ENCODE results near the gene PPP6R1.

PPP6R1 gene

DNA sequence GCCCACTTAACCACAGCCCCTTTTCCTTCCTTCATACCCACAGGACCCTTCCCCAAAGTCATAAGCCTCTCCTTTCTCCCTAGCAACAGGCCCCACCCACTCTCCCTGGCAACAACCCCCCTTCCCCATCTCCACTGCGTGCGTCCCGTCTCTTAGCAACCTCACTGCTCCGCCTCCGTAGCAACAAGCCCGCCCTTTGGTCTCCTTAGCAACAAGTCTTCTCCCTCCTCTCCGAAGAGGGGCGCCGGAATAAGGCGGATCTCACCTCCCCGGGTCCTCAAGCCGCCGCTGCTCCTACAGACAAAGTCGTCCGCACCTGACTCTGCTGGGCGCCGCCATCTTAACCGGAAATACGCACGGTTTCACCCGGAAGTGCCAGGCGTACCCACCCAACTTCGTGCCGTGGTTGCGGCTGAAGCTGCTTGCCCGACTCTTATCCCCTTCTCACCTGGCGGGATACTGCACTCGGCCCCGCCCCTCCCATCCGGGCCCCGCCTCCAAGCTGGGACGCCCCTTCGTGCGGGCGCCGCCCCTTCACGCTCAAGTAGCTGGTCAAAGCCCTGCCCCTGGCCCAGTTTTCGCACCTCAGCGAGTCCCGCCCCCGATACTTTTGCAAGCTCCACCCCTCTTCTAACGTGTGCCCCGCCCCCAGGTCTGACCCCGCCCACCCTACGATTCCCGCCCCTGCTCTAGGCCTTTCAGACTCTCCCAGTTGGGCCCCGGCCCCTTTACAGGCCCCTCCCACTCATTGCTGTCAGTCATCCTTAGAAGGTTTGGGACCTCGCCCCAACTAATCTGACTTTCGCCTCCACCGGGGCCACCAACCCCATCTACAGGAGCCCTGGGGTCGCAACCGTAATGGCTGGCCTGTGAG, 21.2 kb upstream of the PPP6R1 start, which contains the start of gene HSPBP1:
HSPBP1 (minus strand) TSS at position 341 of the 874 bp plus-strand sequence. CDS start 502 bp downstream, outside the sequence.
- in situ Hi-C loops (cut with HindIII; ENCODE audit: low sequenced_read_pairs) = no loop called here

DNA sequence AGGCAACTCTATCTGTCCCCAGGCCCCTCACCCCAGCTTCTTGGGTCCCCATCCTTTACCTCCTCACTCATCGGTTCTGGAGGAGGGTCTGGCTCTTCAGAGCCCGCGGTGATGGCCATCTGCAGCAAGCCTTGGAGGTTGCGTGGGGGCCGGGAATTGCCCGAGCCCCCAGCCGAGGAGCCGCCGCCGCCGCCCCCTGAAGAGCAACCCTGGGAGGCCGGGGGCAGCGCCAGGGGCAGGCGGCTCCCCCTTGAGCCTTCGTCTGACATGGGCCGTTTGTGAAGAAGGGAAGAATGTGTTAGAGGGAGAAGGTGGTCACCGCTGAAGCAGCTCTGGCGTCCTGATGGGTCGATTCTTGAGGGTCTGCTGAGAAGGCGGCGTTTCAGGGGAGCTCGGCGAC, 20.5 kb upstream of the PPP6R1 start:
- in situ Hi-C loops (cut with HindIII; ENCODE audit: low sequenced_read_pairs) = no loop called here

DNA sequence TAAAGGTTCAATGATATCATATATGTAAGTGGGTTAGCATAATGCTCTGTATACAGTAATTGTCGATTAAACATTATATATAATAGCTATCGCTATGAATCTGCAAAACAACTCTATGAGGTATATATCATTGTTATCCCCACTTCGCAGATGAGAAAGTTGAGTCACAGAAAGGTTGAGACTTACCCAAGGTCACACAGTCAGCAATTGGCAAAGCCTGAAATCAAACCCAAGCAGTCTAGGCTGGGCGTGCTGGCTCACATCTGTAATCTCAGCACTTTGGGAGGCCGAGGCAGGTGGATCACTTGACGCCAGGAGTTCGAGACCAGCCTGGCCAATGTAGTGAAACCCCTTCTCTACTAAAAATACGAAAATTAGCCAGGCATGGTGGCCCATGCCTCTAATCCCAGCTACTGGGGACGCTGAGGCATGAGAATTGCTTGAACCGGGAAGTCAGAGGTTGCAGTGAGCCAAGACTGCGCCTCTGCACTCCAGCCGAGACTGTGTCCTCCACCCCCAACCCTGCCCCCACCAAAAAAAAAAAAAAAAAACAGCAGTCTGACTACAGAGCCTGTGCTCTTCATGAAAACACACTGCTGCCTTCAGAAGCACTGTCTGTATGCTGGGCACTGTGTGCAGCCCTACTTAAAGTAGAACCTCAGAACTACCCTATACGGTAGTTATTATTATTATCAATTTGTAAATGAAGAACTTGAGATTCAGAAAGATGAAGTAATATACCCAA, 19.7 kb upstream of the PPP6R1 start:
- in situ Hi-C loops (cut with HindIII; ENCODE audit: low sequenced_read_pairs) = no loop called here

DNA sequence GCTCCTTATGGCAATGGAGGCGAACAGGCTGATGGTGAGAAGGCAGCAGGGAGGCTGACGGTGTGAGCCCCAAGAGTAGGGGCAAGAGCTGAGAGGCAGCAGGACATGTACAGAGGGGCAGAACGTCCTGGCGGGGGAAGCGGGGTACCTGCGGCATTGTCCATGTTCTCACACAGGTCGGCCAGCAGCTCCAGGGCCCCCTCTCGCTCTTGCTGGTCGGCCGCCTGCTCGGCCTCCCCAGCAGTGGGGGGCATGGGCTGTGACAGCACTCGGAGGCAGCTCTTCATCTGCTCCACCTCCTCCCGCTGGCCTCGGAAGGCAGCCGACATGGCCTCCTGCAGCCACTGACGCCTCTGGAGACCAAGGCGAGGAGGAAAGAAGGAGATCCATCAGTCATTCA, 18.7 kb upstream of the PPP6R1 start:
- in situ Hi-C loops (cut with HindIII; ENCODE audit: low sequenced_read_pairs) = no loop called here

DNA sequence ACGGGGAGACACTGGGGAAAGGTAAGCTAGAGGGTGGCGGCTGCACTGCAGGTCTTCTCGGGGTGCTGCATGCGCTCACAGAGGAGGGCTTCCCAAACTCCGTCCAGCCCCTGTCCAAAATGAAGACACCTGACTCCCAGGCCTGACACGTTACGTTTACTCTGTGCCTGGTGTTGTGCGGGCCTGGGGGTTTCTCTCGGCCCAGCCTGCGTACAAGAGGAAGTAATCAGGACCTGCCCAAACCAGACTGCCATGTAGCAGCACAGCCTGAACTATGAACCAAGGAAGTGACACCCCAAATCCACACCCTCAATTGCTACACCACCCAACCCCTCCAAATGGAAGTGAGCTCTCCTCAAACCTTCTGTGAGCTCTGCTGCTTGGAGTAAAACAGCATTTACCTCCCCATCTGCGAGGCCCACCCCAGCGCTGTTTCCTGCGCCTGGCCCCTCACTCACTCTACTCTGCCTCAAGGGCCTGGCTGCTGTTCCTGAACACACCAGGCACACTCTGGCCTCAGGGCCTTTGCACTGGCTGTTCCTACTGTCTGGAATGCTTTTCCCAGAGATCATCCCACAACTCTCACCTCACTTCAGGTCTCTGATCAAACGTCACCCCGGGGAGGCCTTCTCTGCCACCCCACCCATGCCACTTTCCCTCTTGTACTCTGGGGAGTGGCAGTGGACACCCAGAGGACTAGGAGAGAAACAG, 18.1 kb upstream of the PPP6R1 start:
- in situ Hi-C loops (cut with HindIII; ENCODE audit: low sequenced_read_pairs) = no loop called here

DNA sequence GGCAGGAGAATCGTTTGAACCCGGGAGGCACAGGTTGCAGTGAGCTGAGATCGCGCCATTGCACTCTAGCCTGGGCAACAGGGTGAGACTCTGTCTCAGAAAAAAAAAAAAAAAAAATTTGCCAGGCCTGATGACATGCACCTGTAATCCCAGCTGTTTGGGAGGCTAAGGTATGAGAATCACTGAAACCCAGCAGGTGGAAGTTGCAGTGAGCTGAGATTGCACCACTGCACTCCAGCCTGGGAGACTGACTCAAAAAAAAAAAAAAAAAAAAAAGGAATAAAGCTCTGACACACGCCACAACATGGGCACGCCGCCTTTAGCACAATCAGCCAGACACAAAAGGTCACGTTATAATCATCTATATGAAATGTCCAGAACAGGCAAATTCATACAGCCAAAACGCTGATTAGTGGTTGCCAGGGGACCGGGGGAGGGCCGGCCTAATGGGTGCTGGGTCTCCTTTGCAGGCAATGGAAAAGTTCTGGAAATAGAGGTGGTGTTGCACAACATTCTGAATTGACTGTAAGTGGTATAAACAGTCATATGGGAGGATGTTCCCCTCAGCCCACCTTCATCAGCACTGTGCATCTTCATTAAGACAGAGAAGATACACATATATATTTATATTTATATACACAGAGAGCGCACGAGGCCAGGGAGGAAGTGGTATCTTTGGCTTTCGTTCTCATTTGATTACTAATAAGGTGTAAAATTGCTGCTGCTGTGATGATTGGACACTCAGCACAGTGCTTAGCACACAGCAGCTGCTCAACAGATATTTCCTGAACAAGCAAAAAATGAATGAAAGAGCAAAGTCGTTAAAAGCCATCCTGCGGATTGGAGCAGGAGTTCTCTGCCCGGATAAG, 17.3 kb upstream of the PPP6R1 start:
- in situ Hi-C loops (cut with HindIII; ENCODE audit: low sequenced_read_pairs) = no loop called here

DNA sequence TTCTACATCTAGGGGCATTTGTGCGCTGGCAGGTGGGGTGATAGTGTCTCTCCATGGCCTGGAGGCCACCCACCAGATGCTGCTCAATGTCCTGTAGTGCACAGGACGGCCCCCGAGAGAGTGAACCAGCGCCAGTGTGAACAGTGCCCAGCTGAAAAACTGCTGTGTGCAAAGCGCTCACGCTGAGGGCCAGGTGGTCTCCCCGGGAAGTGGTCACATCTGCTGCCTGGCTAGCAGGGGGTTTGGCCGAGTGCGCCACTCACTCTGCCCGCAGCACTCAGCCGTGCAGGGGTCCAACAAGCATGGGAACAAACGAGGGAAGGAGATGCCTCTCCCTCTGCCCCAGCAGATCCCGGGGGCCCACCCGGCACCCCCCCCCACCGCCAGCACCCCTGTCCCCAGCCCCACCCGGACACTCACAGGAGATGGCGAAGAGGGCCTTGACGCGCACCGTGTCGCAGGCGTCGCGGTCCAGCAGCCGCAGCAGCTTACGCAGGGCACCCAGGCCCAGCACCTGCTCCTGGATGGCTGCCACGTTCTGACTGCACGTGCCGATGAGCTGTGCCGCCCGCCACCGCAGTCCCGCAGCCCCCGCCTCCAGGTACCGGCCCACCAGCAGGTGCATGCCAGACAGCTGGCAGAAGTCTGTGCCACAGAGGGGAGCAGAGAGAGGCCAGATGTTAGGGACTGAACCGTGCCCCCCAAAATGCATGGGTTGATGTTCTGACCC, 15.3 kb upstream of the PPP6R1 start:
- in situ Hi-C loops (cut with HindIII; ENCODE audit: low sequenced_read_pairs) = no loop called here

DNA sequence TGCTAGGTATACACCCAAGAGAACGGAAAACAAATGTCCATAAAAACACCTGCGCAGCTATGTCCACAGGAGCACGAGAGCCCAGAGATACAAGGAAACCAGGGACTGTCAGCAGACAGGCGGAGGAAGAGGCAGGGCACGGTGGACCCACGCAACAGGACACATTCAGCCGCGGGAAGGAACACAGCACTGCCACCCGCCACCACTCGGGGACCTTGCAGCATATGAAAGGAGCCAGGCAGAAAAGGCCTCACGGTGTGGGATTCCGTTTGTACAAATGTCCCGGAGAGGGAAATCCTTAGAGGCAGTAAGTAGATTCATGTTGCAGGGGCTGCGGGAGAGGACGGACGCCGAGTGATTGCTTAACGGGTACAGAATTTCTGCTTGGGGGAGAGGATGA, 13.3 kb upstream of the PPP6R1 start:
- in situ Hi-C loops (cut with HindIII; ENCODE audit: low sequenced_read_pairs) = no loop called here

DNA sequence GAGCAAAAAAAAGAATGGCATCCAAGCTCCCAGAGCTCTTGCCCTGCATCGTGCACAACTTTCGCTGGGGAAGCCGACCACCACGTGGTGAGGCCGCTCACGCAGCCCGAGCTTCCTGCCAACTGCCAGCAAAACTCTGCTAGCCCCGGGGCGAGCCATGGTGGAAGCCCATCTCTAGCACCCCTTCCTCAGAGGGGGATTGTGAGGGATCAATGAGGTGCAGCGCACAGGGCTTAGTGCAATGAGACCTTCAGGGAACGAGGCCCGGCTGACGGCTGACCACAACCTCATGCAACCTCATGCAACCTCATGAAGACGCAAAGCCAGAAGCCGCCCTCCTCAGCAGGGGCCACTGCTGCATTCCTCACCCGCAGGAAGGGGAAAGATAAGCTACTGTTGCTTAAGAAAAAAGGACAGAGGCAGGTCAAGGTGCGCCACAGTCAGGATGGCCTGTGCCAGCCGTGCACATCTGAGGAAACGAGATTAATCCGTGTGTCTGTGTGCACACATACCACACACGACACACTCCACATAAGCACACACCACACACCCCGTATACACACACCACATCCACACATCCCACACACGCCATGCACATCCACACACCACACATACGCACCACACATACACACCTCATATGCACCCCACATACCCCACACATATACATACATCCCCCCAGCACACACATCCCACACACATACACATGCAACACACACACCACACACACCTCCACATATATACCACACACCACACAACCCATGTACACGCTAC, 11.5 kb upstream of the PPP6R1 start:
- in situ Hi-C loops (cut with HindIII; ENCODE audit: low sequenced_read_pairs) = no loop called here

DNA sequence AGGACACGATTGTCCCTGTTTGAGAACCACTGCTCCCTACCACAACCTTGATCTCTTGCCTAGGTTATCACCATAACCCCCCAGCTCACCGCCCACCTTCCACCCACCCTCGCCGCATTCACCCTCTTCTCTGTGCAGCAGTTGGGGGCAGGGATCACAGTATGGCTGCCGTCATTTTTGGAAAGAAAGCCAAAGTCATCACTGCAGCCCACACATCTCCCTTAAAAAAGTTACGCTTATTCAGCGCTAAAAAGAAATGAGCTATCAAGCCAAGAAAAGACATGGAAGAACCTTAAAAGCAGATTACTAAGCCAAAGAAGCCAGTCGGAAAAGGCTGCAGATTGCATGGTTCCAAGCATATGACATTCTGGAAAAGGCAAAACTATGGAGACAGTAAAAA, 10.5 kb upstream of the PPP6R1 start:
- in situ Hi-C loops (cut with HindIII; ENCODE audit: low sequenced_read_pairs) = no loop called here

DNA sequence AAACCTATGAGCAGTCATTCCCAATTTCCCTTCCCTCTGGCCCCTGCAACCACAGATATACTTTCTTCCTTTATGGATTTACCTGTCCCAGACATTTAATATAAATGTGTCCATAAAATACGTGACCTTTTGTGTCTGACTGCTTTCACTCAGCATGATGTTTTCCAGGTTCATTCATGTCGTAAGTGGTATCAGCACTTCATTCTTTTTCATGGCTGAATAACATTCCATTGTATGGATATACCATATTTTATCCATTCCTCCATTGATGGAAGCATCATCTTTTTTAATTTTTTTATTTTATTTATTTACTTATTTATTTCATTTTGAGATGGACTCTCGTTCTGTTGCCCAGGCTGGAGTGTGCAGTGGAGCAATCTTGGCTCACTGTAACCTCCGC, 8.0 kb upstream of the PPP6R1 start:
- in situ Hi-C loops (cut with HindIII; ENCODE audit: low sequenced_read_pairs) = no loop called here

DNA sequence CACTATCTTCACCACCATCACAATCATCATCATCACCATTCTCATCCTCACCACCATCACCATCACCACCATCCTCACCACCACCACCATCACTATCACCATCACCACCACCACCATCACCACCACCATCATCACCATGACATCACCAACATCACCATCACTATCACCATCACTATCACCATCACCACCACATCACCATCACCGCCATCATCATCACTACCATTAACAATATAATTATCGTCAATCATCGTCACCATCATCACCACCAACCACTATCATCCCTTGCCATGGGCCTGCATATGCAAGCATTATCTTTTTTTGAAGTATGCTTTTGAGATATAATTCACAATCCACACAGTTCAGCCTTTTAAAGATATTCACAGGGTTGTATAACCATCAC, 7.6 kb upstream of the PPP6R1 start:
- in situ Hi-C loops (cut with HindIII; ENCODE audit: low sequenced_read_pairs) = no loop called here

DNA sequence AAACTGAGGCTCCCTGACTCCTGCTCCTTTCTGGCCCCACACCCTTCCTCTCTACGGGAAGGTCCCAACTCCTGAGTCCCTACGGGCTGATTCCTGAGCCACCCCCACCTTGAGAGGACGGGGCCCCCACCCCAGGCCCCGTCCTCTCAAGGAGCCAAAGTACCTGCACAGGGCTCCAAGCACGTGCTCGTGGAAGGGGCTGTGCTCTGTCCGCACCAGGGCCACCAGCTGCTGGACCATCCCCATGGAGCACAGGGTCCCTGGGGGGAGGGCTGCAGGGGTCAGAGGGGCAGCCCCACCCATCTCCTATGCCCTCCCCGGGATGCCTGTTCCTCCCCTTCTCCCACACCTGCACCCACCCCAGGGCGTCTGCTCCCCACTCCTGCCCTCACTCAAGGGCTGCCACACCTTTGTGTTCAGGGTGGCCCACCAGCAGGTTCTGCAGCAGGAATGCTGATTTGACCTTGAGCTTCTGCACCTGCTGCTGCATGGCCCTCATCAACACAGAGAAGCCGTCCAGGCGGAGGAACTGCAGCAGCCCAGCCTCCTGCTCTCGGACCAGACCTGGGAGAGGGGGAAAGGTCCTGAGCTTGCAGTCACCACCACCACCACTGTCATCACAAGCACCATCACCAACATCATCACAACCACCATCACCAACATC, 7.0 kb upstream of the PPP6R1 start:
- in situ Hi-C loops (cut with HindIII; ENCODE audit: low sequenced_read_pairs) = no loop called here

DNA sequence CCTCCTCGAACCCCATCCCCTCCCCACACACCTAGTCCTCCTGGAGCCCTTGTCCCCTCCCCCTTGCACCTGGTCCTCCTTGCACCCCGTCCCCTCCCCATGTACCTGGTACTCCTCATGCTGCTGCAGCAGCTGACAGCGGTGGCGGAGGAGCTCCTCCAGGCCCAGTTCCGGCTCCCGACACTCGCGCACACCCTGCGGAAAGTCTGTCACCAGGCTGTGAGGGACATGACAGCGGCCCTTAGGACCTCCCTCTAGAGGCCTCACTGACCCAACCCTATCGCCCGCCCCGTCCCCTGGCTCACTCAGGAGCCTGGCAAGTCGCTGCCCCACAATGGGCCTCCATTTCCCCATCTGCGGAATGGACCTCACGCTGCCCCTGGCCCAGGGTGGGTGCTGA, 6.4 kb upstream of the PPP6R1 start:
- in situ Hi-C loops (cut with HindIII; ENCODE audit: low sequenced_read_pairs) = no loop called here

DNA sequence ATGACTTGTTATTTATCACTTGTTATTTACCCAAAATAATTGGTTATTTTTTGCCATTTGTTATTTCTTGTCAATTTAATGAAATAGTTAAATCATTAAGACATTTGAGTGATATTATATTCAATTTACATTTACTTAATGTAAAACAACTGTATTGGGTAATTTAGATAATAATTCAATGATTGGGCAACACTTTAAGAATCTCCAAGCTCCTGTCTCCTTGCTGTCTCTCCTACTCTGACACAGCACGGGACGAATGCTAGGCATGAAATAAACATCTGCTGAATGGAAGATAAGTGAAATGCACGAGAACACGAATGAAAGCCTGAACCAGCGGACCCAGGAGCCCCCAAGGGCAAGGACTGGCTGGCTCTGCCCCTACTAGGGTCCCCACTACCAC, 5.7 kb upstream of the PPP6R1 start:
- in situ Hi-C loops (cut with HindIII; ENCODE audit: low sequenced_read_pairs) = no loop called here

DNA sequence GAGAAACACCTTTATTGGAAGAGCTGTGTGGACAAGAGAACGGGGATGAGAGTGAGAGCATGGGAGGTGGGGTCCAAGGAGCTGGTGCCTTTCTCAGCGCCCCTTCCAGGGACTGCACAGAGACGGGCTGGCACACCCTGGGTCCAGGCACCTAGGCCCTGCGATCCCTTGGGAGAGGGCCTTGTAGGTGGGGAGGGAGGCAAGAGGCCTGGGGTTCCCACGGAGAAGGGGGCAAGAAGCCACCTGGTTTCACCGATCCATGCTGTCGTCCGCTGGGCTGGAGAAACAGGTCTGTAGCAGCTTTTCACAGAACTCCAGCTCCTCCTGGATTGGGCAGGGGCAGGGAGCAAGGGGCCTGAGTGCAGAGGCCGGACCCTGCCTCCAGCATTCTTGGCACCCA, 3.5 kb upstream of the PPP6R1 start:
- in situ Hi-C loops (cut with HindIII; ENCODE audit: low sequenced_read_pairs) = no loop called here

DNA sequence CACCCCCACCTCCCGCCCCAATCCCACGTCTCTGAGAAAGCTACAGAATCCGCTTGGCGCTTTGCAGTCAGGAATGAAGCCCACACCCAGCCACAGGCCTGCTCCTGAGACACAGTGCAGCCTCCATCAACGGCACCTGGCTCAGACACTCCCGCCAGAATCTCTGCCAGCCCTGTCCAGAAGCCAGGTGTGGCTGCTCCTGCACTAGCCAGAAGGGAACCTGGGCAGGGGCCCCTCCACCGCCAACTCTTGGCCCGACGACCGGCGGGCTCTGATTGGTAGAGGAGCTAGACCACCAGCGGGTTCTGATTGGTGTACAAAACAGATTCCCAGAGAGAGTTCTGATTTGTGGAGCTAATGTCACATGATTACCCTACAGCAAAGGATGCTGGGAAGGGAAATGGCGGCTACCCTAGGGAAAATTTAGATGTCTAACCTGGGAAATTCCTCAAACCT, 2.9 kb upstream of the PPP6R1 start:
- in situ Hi-C loops (cut with HindIII; ENCODE audit: low sequenced_read_pairs) = no loop called here

DNA sequence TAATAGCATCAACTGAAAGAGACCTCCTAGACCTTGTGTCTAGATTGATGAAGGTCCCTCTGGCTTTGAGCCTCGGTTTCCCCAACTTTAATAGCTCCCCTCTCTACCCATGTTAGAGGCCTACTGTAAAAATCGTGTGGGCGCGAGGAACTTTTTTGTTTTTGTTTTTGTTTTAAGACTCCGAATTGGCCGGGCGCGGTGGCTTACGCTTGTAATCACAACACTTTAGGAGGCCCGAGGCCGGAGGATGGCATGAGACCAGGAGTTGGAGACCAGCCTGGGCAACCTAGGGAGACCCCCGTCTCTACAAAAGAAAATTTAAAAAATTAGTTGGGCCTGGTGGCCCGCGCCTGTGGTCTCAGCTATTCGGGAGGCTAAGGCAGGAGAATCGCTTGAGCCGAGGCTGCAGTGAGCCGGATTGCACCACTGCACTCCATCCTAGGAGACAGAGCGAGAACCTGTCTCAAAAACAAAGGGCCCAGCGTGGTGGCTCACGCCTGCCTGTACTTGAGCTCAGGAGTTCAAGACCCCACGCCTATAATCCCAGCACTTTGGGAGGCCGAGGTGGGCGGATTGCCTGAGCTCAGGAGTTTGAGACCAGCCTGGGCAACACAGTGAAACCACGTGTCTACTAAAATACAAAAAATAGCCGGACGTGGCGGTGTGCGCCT, 858 bp upstream of the PPP6R1 start:
- in situ Hi-C loops (cut with HindIII; ENCODE audit: low sequenced_read_pairs) = no loop called here
